ENCODE data around the gene OPCML. TPM values are rescaled to one million over a fixed set of nuclear protein-coding genes. Genes with fewer than 3 reads are reported as not detected.
A peak's percentile ranks its signal among the peaks of the same experiment; 100 is the strongest.

The OPCML gene
- total RNA-seq, 1 donor from 2014 or later: 4.6 TPM

- Mint-ChIP-seq H3K27ac (no peak overlapping the region), H3K9me3 (no peaks in the 10 kb centered on the region), H3K4me3 (peak overlapping the region; percentile 89), H3K36me3 (no peaks in the 10 kb centered on the region), H3K4me1 (ENCODE audit: unreplicated experiment) (peaks cover 18% of the 10 kb centered on the region), H3K27me3 (peaks cover 86% of the 10 kb centered on the region)
- peak; percentile 42 for TF ChIP-seq CTCF (conservative IDR thresholded peaks at IDR 0.05)
- DNase-seq (ENCODE audit: extremely low spot score, unreplicated experiment): no peak
Observed at GRCh38 chr11:132943706-132944568, 588.4 kb downstream of the OPCML start.

GRCh38 chr11:132943357-132943705 is 589.0 kb downstream of the OPCML start:
- TF ChIP-seq CTCF (conservative IDR thresholded peaks at IDR 0.05): no peak
- Mint-ChIP-seq H3K4me3 (peak overlapping the region; percentile 89), H3K27ac (no peak overlapping the region), H3K36me3 (no peaks in the 10 kb centered on the region), H3K9me3 (no peaks in the 10 kb centered on the region), H3K4me1 (ENCODE audit: unreplicated experiment) (peaks cover 18% of the 10 kb centered on the region), H3K27me3 (peaks cover 85% of the 10 kb centered on the region)
- DNase-seq (ENCODE audit: extremely low spot score, unreplicated experiment): no peak

- H3K27me3 Mint-ChIP-seq: peaks cover 85% of the 10 kb centered on the region
Observed at GRCh38 chr11:132942611-132943356, 589.5 kb downstream of the OPCML start.

GRCh38 chr11:132941761-132942160 is 590.5 kb downstream of the OPCML start:
- no peak for TF ChIP-seq CTCF (conservative IDR thresholded peaks at IDR 0.05)
- DNase-seq (ENCODE audit: extremely low spot score, unreplicated experiment): no peak
- H3K9me3 Mint-ChIP-seq: no peaks in the 10 kb centered on the region
- peaks cover 82% of the 10 kb centered on the region for H3K27me3 Mint-ChIP-seq
- H3K27ac Mint-ChIP-seq: no peak overlapping the region
- peak overlapping the region; percentile 89 for H3K4me3 Mint-ChIP-seq
- no peaks in the 10 kb centered on the region for H3K36me3 Mint-ChIP-seq
- peaks cover 27% of the 10 kb centered on the region for H3K4me1 Mint-ChIP-seq (ENCODE audit: unreplicated experiment)

More at GRCh38 chr11:132942611-132943356, 589.5 kb downstream of the OPCML start:
- Mint-ChIP-seq H3K4me3 (peak overlapping the region; percentile 89), H3K9me3 (no peaks in the 10 kb centered on the region), H3K36me3 (no peaks in the 10 kb centered on the region), H3K4me1 (ENCODE audit: unreplicated experiment) (peaks cover 20% of the 10 kb centered on the region), H3K27ac (no peak overlapping the region)
- TF ChIP-seq CTCF (conservative IDR thresholded peaks at IDR 0.05): peak; percentile 61
- no peak for DNase-seq (ENCODE audit: extremely low spot score, unreplicated experiment)

- Mint-ChIP-seq H3K4me3 (no peak overlapping the region), H3K4me1 (ENCODE audit: unreplicated experiment) (peaks cover 32% of the 10 kb centered on the region), H3K9me3 (no peaks in the 10 kb centered on the region), H3K27me3 (peaks cover 82% of the 10 kb centered on the region), H3K36me3 (no peaks in the 10 kb centered on the region), H3K27ac (no peak overlapping the region)
- peak; percentile 95 for TF ChIP-seq CTCF (conservative IDR thresholded peaks at IDR 0.05)
- DNase-seq (ENCODE audit: extremely low spot score, unreplicated experiment): no peak
Observed at GRCh38 chr11:132941024-132941646, 591.2 kb downstream of the OPCML start.

Data from type B pancreatic cell (in vitro differentiated cells).